ENCODE measurements around the gene GID4. TPM values are rescaled to one million over a fixed set of nuclear protein-coding genes. Genes with fewer than 3 reads are reported as not detected.

GID4 gene
- polyA plus RNA-seq, 1 donor: 14.0 TPM

- DNase-seq: no peak
Measured at GRCh38 chr17:18041776-18042175, 2.6 kb downstream of the GID4 start.

DNA sequence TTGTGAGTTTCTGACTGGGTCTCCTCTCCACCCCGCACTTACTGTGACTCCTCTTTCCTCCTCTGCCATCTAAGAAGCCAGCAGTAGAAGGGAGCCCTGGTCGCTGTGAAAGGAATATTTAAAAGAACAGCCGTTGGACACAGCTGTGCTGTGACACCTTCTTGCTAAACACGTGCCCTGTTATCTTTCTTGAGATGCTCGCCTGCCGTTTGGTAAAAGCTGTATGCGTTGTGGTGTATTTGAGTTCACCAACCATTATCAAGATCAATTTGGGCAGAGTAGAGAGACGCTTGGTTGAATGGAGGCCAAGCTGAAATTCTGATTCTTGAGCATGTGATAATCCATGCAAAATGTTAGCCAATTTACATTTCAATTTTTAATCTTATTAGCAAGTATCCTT, 3.8 kb downstream of the GID4 start:
- DNase-seq: no peak

GRCh38 chr17:18043491-18043890, 4.3 kb downstream of the GID4 start:
- DNase-seq: no peak

GRCh38 chr17:18044609-18045008, 5.4 kb downstream of the GID4 start:
- DNase-seq: no peak

DNA sequence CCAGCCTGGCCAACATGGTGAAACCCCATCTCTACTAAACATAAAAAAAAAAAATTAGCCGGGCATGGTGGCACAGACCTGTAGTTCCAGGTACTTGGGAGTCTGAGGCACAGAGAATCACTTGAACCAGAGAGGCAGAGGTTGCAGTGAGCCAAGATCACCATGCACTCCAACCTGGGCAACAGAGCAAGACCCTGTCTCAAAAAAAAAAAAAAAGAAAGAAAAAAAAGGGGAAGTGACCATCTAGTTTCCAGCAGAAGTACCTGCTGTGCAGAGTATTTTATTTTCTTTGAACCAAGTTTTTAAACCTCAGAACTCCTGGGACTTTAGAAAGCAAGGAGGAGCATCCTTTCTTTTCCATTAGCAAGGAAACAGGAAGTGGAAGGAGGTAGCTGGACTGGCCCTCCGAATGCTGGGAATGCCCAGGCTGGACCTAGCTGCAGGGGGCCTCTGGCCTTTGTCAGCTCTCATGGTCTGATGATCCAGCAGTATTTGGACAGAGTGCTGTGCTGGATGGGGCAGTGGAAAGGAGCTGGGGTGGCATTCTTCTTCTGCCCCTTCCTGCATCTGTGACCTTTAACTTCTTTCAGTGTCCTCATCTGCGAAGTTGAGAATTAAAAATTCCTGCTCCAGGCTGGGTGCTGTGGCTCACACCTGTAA, 6.6 kb downstream of the GID4 start:
- DNase-seq: no peak

- no peak for DNase-seq
Measured at GRCh38 chr17:18055597-18055996, 16.4 kb downstream of the GID4 start.

GRCh38 chr17:18056214-18056613, 17.0 kb downstream of the GID4 start:
- DNase-seq: no peak

DNA sequence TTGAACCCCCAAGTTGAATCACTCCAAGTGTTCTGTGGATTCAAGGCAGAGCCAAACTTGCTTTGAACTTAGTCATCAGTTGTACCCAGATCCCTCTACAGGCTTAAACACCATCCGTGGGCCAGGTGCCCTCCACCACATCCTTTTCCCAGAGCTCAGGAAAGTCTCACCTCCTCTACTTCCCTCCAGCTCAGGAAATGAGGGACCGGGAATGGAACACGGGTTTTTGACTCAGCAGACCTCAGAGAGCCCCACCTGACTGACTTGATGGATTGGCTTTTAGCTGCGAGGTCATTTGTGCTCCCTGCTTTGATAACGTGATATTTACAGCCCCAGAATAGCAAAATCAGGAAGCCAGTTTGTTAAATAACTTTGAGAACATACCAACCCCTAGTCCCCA, 20.1 kb downstream of the GID4 start:
- DNase-seq: no peak

- DNase-seq: no peak
Measured at GRCh38 chr17:18064053-18064452, 24.8 kb downstream of the GID4 start.

DNA sequence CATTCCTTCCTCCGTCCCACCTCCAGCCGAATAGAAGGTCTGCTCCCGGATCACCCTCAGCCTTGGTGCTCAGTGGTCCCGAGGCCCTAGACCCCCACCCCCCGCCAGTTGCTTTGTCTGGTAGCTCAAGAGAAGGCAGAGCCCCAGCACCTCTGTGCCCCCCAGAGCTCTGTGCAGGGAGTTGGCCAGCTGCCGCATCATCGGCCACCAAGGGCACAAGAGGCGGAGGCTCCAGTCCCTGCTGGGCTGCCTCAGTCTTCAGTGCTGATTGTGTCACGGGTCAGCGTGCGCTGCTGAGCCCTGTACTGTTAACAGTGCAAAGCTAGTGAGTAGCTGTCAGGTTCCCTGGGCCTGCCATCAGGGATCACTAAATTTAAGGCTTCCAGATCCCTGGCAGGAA, 26.3 kb downstream of the GID4 start:
- no peak for DNase-seq

DNA sequence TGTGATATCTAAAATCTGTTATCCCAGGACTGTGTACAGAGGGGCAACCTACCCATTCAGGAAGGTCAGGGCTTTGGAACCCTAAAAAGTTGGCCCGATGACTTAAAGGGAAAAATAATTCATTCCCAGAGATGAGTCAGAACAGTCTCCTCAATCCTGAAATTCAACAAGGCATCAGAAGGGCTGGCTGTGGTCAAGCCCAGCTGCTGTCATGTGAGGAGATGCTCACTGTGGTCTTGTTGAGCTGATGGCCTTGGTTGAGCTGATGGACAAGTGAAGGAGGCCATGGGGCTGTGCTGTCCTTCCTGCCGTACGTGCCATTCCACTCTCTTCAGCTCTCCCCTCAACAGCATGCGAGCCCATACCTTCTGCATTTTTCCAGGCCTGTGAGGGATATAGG, 27.7 kb downstream of the GID4 start:
- DNase-seq: no peak

DNA sequence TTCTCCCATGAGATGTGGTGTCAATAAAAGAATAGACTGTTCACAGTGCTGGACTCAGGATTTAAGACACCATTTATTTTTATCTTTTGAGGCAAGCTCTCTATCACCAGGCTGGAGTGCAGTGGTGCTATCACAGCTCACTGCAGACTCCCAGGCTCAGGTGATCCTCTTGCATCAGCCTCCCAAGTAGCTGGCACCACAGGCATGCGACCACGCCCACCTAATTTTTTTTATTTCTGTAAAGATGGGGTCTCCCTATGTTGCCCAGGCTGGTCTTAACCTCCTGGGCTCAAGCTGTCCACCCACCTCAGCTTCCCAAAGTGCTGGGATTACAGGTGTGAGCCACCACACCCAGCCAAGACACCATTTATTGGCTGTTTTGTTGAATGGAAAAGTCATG, 29.9 kb downstream of the GID4 start:
- DNase-seq: no peak

- DNase-seq: peak; percentile 63
Measured at GRCh38 chr17:18070861-18071340, 31.7 kb downstream of the GID4 start.

- DNase-seq: no peak
Measured at GRCh38 chr17:18071751-18072150, 32.5 kb downstream of the GID4 start.

- DNase-seq: no peak
Measured at GRCh38 chr17:18074566-18075272, 35.5 kb downstream of the GID4 start.

DNA sequence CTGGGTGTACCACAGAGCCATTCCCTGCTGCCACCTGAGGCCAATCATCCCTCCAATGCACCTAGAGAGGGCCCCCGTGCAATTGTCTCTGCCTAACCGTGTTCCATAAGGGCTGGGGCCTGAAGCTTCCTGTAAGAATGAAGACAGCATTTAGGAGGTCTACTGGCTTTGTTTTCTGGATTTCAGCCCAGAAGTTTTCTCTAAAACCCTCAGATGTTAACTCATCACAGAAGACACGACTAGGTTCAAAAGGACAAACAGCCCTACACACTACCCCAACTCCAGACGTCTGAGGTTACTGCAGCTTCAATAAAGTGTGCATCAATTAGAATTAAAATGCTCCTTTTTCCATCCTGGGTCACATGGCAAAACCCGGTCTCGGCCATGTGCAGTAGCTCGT, 37.7 kb downstream of the GID4 start:
- DNase-seq: no peak

DNA sequence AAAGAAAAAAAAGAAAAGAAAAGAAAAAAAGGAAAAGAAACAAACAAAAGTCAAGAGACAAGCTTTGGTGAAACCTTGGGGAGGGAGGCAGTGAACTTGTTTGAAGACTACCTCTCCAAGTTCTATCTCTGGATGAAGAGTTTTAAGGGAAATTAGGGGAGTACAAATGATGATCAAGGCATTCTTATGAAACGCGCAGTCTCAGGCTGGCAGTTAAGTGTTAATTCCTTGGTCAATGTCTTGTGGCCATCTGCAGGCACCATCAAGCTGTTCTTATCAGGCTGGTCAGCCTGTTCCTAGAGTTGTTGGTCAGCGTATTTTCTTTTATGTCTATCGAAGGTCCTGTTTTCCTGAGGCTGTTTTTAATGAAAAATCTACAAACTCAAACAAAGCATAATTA, 40.3 kb downstream of the GID4 start:
- no peak for DNase-seq

- DNase-seq: no peak
Measured at GRCh38 chr17:18084256-18084655, 45.0 kb downstream of the GID4 start.

DNA sequence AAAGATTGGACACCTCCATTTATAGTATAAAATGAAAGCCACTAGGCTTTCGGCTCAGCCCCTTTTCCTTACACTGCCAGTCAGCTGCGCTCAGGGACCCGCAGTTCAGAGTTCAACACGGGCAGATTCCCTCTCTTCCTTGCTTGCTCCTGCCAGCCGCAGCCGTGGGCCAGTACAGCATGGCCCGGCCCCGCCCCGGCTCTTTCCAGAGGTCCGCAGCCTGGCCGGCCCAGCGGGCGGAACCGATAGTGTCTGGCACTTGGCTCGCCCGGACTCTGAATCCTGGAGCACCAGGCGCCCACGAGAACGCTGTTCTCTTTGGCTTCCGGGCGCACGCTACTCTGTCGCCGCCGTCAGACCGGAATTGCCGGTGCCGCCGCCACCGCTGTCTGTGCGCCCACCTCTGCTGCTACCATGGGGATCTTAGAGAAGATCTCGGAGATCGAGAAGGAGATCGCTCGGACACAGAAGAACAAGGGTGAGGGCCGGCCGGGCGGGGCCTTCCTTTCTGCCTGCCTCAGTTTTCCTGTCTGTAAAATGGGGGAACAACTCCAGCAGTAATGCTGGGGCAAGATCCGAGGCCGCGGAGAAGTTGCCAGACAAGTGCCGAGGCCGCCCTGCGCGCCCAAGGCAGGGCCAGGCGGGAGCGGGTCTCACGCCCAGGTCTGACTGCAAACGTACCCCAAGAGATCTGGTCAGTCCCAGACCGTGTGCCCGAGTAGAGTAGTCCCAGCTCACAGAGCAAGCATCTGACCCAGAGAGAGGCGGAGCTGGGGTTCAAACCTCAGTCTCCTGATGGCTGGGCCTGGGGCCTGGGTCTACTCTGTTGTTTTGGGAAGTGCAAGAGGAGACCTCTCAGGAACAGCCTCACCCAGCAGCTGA, 48.6 kb downstream of the GID4 start, which contains the start of gene DRG2:
Gene DRG2, plus strand, starts transcription at position 339 of the 882 bp plus-strand sequence. Its CDS starts 76 bp downstream, at position 415.
- peak; percentile 91 for DNase-seq

DNA sequence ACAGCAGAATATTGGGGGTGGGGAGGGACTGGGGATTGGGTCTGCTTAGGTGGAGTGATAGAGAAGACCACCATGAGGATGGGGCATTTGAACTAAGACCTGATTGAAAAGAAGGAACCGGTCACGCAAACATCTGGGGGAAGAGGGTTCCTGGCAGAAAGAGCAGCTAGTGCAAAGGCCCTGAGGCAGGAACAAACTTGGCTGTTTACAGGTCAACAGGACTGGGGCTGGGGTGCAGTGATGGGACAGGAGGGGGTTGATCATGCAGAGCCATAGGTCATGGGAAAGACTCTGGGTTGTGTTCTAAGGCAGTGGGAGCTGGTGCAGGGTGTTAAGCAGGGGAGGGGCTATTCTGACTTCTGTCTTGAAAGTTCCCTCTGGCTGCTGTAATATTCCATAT, 50.4 kb downstream of the GID4 start:
- DNase-seq: no peak

- no peak for DNase-seq
Measured at GRCh38 chr17:18093616-18094408, 54.6 kb downstream of the GID4 start.

DNA sequence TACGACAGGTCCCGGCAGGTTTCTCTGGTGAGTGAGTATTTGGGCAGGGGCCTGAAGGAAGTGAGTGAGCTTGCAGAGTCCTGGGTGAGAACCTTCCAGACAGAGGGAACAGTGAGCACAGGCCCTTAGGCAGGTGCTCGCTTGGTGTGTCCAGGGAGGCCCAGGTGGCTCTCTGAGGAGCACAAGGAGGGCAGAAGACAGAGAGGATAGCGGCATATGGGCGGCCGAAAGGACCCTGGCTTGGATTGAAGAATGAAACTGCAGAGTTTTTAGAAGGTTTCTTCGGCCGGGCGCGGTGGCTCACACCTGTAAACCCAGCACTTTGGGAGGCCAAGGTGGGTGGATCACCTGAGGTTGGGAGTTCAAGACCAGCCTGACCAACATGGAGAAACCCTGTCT, 55.2 kb downstream of the GID4 start:
- DNase-seq: no peak
